ENCODE data around the gene CD69.

- no peak for TF ChIP-seq POLR2AphosphoS5 (IDR thresholded peaks at IDR 0.05; ENCODE audit: low read depth, low read length)
- TF ChIP-seq, protein P1, sequence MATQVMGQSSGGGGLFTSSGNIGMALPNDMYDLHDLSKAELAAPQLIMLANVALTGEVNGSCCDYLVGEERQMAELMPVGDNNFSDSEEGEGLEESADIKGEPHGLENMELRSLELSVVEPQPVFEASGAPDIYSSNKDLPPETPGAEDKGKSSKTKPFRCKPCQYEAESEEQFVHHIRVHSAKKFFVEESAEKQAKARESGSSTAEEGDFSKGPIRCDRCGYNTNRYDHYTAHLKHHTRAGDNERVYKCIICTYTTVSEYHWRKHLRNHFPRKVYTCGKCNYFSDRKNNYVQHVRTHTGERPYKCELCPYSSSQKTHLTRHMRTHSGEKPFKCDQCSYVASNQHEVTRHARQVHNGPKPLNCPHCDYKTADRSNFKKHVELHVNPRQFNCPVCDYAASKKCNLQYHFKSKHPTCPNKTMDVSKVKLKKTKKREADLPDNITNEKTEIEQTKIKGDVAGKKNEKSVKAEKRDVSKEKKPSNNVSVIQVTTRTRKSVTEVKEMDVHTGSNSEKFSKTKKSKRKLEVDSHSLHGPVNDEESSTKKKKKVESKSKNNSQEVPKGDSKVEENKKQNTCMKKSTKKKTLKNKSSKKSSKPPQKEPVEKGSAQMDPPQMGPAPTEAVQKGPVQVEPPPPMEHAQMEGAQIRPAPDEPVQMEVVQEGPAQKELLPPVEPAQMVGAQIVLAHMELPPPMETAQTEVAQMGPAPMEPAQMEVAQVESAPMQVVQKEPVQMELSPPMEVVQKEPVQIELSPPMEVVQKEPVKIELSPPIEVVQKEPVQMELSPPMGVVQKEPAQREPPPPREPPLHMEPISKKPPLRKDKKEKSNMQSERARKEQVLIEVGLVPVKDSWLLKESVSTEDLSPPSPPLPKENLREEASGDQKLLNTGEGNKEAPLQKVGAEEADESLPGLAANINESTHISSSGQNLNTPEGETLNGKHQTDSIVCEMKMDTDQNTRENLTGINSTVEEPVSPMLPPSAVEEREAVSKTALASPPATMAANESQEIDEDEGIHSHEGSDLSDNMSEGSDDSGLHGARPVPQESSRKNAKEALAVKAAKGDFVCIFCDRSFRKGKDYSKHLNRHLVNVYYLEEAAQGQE (IDR thresholded peaks at IDR 0.05; ENCODE audit: insufficient read depth in 1 of 2, low read depth in 2 of 2, low read length in 1 of 2): no peak
- TF ChIP-seq, protein P2, sequence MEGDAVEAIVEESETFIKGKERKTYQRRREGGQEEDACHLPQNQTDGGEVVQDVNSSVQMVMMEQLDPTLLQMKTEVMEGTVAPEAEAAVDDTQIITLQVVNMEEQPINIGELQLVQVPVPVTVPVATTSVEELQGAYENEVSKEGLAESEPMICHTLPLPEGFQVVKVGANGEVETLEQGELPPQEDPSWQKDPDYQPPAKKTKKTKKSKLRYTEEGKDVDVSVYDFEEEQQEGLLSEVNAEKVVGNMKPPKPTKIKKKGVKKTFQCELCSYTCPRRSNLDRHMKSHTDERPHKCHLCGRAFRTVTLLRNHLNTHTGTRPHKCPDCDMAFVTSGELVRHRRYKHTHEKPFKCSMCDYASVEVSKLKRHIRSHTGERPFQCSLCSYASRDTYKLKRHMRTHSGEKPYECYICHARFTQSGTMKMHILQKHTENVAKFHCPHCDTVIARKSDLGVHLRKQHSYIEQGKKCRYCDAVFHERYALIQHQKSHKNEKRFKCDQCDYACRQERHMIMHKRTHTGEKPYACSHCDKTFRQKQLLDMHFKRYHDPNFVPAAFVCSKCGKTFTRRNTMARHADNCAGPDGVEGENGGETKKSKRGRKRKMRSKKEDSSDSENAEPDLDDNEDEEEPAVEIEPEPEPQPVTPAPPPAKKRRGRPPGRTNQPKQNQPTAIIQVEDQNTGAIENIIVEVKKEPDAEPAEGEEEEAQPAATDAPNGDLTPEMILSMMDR (IDR thresholded peaks at IDR 0.05): no peak
- TF ChIP-seq SIN3A (IDR thresholded peaks at IDR 0.05; ENCODE audit: borderline replicate concordance, insufficient read depth, low read depth, low read length): no peak
- TF ChIP-seq TCF7L2 (IDR thresholded peaks at IDR 0.05; ENCODE audit: low read depth, low read length): no peak
These were observed 5.1 kb downstream of the CD69 start for GRCh38 chr12:9755567-9755966.
